Neuronal stem cell (in vitro differentiated cells): ENCODE measurements around the gene MIB2.
"Not testable (repeated sequence)": the region's sequence is repeated elsewhere in the genome, so short reads cannot be mapped to it uniquely, and the experiment has no call there.

ENCODE experiments used
- DNase-seq: peaks from one replicate; pipeline ENCODE4 v3.0.0-alpha.2; 2013; ENCODE audit warnings: low spot score
- H2AFZ ChIP-seq: one replicate; pipeline ENCODE4 v1.6.1; 2013; ENCODE audit warnings: mild to moderate bottlenecking, low read length, inconsistent platforms
- H2AK5ac ChIP-seq: 2 replicates; pipeline ENCODE4 v1.6.1; 2013; ENCODE audit warnings: low read depth, mild to moderate bottlenecking, inconsistent platforms, low read length, moderate library complexity, mixed read lengths
- H2BK120ac ChIP-seq: 2 replicates; pipeline ENCODE4 v1.6.1; 2013; ENCODE audit warnings: low read depth, mild to moderate bottlenecking, inconsistent platforms, low read length, moderate library complexity, mixed read lengths
- H2BK12ac ChIP-seq: one replicate; pipeline ENCODE4 v1.6.1; 2013; ENCODE audit warnings: low read length, inconsistent platforms
- H2BK15ac ChIP-seq: 2 replicates; pipeline ENCODE4 v1.6.1; 2013; ENCODE audit warnings: mild to moderate bottlenecking, low read length, inconsistent platforms, mixed read lengths
- H2BK5ac ChIP-seq: one replicate; pipeline ENCODE4 v1.6.1; 2013; ENCODE audit warnings: inconsistent platforms, mild to moderate bottlenecking, low read length, moderate library complexity
- H3K14ac ChIP-seq: one replicate; pipeline ENCODE4 v1.6.1; 2013; ENCODE audit warnings: low read length, inconsistent platforms
- H3K18ac ChIP-seq: 2 replicates; pipeline ENCODE4 v1.6.1; 2013; ENCODE audit warnings: low read length, inconsistent platforms
- H3K23ac ChIP-seq: 2 replicates; pipeline ENCODE4 v1.6.1; 2013; ENCODE audit warnings: low read depth, mild to moderate bottlenecking, mixed read lengths, low read length, inconsistent platforms; ENCODE audit not compliant: poor library complexity
- H3K27ac ChIP-seq: replicated peaks from 3 replicates; pipeline ENCODE4 v1.5.1; 2013; ENCODE audit warnings: low read length, inconsistent platforms
- H3K27me3 ChIP-seq, 3 experiments: 2 replicates each; pipeline ENCODE4 v1.6.1; 2013; ENCODE audit warnings: low read length in 3 of 3, mild to moderate bottlenecking in 2 of 3, inconsistent platforms in 1 of 3, low read depth in 1 of 3, mixed read lengths in 1 of 3, moderate library complexity in 1 of 3; ENCODE audit not compliant: control insufficient read depth in 3 of 3, insufficient read depth in 3 of 3
- H3K36me3 ChIP-seq, 2 donors: replicated peaks in 1 of 2; 2 replicates each; pipeline ENCODE4 v1.6.1; 2013; ENCODE audit warnings: low read length in 2 of 2; ENCODE audit not compliant: control insufficient read depth in 2 of 2, insufficient read depth in 2 of 2
- H3K4ac ChIP-seq: 2 replicates; pipeline ENCODE4 v1.6.1; 2013; ENCODE audit warnings: inconsistent platforms, mild to moderate bottlenecking, low read length, moderate library complexity
- H3K4me1 ChIP-seq, 2 donors: 1 replicate in 1 of 2; 2 replicates in 1 of 2; pipeline ENCODE4 v1.6.1; 2013; ENCODE audit warnings: low read length in 2 of 2, low read depth in 1 of 2; ENCODE audit not compliant: control insufficient read depth in 2 of 2, insufficient read depth in 1 of 2
- H3K4me2 ChIP-seq: one replicate; pipeline ENCODE4 v1.6.1; 2013; ENCODE audit warnings: mild to moderate bottlenecking, low read length, inconsistent platforms; ENCODE audit not compliant: insufficient read depth, poor library complexity, severe bottlenecking
- H3K4me3 ChIP-seq, 2 donors: 2 replicates each; pipeline ENCODE4 v1.5.1; 2013; ENCODE audit warnings: low read length in 2 of 2, mild to moderate bottlenecking in 2 of 2, inconsistent platforms in 1 of 2, moderate library complexity in 1 of 2
- H3K79me1 ChIP-seq: one replicate; pipeline ENCODE4 v1.6.1; 2013; ENCODE audit warnings: low read depth, mild to moderate bottlenecking, inconsistent platforms, low read length, moderate library complexity
- H3K9ac ChIP-seq: one replicate; pipeline ENCODE4 v1.6.1; 2013; ENCODE audit warnings: mild to moderate bottlenecking, low read depth, low read length, inconsistent platforms; ENCODE audit not compliant: poor library complexity
- H3K9me3 ChIP-seq, 2 donors: replicated peaks in 1 of 2; 2 replicates each; pipeline versions ENCODE3 to v1.6.1; 2013; ENCODE audit warnings: low read length in 2 of 2, mild to moderate bottlenecking in 2 of 2, inconsistent platforms in 1 of 2, low read depth in 1 of 2, mixed read lengths in 1 of 2, moderate library complexity in 1 of 2; ENCODE audit not compliant: control insufficient read depth in 2 of 2, insufficient read depth in 1 of 2
- H4K8ac ChIP-seq: one replicate; pipeline ENCODE4 v1.6.1; 2013; ENCODE audit warnings: low read depth, mild to moderate bottlenecking, inconsistent platforms, low read length, moderate library complexity
- H4K91ac ChIP-seq: one replicate; pipeline ENCODE4 v1.6.1; 2013; ENCODE audit warnings: low read length, low read depth, mild to moderate bottlenecking, inconsistent platforms; ENCODE audit not compliant: poor library complexity
- WGBS, 2 donors: extraction: QIAGEN DNeasy Blood & Tissue Kit; methylation state at CpG; one replicate each; pipeline ENCODE4 v1.1.7; 2013; ENCODE audit warnings: missing lambda C conversion rate in 2 of 2, mixed read lengths in 1 of 2; ENCODE audit not compliant: insufficient read length in 2 of 2, insufficient replicate concordance in 1 of 2; ENCODE audit errors: extremely low coverage in 2 of 2; 5-methylcytosine and 5-hydroxymethylcytosine counted together

The MIB2 gene

DNA sequence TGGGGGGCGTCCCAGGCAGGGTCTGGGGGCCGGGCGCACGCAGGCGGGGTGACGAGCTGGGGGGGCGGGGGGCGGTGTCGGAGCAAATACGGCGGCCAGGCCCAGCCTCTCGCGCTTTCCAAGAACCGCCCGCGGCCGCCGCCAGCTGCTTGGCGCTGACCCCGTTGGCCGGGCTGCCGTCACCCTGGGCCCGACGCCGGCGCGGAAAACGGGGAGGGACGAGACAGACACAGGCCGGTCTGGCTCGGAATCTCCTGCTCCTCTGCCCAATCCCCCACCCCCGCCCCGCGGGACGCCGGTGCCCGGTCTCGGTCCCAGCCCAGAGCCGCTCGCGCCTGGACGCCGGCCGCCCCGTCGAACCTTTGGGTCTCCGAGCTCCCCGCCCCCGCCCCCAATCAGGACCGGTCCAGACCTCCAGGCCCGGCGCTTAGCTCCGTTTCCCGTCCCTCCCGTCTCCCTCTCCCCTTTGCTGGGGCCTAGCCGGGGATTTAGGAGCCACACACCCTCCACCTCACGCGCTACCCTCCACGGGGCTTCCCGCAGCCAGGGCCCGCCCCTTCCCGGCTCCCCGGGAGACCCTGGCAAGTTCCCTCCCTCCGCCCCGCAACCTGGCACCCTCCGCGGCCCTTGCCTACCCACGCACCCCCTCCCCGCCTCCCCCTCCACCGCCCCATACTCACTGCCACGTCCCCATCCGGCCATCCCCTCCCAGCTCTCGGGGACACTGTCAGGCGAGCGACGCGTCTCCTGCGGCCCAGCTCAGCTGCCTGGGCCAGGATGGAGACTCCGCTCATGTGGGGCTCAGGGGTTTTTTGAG is 15.9 kb downstream of the MIB2 start:
- Histone ChIP-seq H3K27me3 (peaks cover 0 to 39% (median 18%) of the 10 kb centered on the region in 3 experiments), H3K14ac (no peak overlapping the region), H3K27ac (no peak overlapping the region), H3K4me1 (no peaks in the 10 kb centered on the region), H3K23ac (peak overlapping the region; percentile 44), H3K36me3 (peaks cover under 1 to 4% of the 10 kb centered on the region in 2 donors), H3K4ac (no peak overlapping the region), H3K18ac (peak overlapping the region; percentile 91), H3K9me3 (no peaks in the 10 kb centered on the region), H4K91ac (no peak overlapping the region), H3K4me3 (peak overlapping the region in 1 of 2 donors; percentile 51), H2BK5ac (peak overlapping the region; percentile 93), H3K9ac (peak overlapping the region; percentile 44), H2BK15ac (peak overlapping the region; percentile 81), H4K8ac (peak overlapping the region; percentile 17), H2AK5ac (peak overlapping the region; percentile 84), H3K79me1 (peaks cover 3% of the 10 kb centered on the region), H3K4me2 (peak overlapping the region; percentile 49), H2BK120ac (no peak overlapping the region), H2AFZ (peak overlapping the region; percentile 82), H2BK12ac (no peak overlapping the region)
- WGBS, 2 donors, result no CpG with 5 or more reads among the region's 79 CpGs
- DNase-seq, result no peak

DNA sequence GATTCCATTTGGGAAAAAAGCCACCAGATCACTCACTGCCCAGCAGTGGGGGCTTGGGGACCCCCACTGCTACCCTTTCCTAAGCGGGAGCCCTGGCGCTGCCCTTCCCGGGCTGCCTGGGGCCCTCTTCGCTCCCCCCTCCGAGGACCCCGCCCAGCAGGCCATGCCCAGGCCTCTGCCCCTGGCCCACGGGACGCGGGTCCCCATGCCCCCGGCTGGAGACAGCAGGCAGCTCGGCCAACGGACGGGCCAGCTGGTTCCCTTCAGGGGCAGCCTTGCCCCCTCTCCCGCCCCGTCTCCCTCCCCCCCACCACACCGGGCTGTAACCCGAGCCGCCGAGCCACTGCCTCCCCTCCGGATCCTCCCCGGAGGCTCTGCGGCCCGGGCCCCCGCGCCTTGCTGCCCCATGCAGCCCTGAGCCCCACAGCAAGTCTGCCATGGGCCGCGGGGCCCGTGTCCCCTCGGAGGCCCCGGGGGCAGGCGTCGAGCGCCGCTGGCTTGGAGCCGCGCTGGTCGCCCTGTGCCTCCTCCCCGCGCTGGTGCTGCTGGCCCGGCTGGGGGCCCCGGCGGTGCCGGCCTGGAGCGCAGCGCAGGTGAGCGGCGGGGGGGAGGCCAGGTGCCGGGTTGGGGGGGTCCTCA is 16.6 kb downstream of the MIB2 start, which contains the start of gene MMP23B:
Gene MMP23B, plus strand, starts transcription at position 392 of the 639 bp plus-strand sequence. Its CDS starts 46 bp downstream, at position 438.
- H3K79me1 ChIP-seq, result peaks cover 3% of the 10 kb centered on the region
- no peak for DNase-seq
- H3K4me2 ChIP-seq, result peak within 1 kb of the TSS; percentile 49
- no peak within 1 kb of the TSS for H3K14ac ChIP-seq
- H3K27ac ChIP-seq, result no peak within 1 kb of the TSS
- H3K18ac ChIP-seq, result peak within 1 kb of the TSS; percentile 95
- H2BK12ac ChIP-seq, result no peak within 1 kb of the TSS
- no peak within 1 kb of the TSS for H4K91ac ChIP-seq
- H2AK5ac ChIP-seq, result peak within 1 kb of the TSS; percentile 84
- no peak within 1 kb of the TSS for H3K4ac ChIP-seq
- H3K23ac ChIP-seq, result peak within 1 kb of the TSS; percentile 80
- WGBS, 2 donors, result no CpG with 5 or more reads among the region's 48 CpGs
- H2BK15ac ChIP-seq, result peak within 1 kb of the TSS; percentile 81
- peak within 1 kb of the TSS; percentile 17 for H4K8ac ChIP-seq
- H3K9me3 ChIP-seq, result no peaks in the 10 kb centered on the region
- no peak within 1 kb of the TSS for H2BK120ac ChIP-seq
- H2AFZ ChIP-seq, result peak within 1 kb of the TSS; percentile 82
- H2BK5ac ChIP-seq, result peak within 1 kb of the TSS; percentile 93
- peak within 1 kb of the TSS in 1 of 2 donors; percentile 74 for H3K4me3 ChIP-seq
- H3K27me3 ChIP-seq, result peaks cover 0 to 39% (median 18%) of the 10 kb centered on the region in 3 experiments
- H3K9ac ChIP-seq, result peak within 1 kb of the TSS; percentile 44
- no peaks in the 10 kb centered on the region for H3K4me1 ChIP-seq
- H3K36me3 ChIP-seq, result peaks cover 4 to 7% of the 10 kb centered on the region in 2 donors

DNA sequence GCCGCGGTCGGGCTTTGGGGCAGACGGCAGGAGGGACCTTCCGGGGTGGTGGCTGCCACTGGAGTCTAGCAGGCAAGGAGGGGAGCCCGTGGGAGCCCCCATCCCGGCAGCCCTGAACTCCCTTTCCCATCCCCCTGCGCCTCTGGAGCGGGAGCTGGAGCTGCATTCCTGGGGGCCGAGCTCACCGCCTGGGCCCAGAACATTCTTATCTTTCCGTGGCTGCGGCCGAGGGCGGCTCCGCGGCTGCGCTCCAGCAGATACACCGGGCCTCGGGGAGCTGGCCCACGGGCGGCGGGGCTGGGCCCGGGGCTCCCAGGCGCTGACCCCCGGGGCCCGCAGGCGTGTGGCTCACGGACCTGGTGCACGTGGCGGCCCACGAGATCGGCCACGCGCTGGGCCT is 18.1 kb downstream of the MIB2 start:
- H4K8ac ChIP-seq, result not testable (repeated sequence)
- no CpG with 5 or more reads among the region's 35 CpGs for WGBS, 2 donors

DNA sequence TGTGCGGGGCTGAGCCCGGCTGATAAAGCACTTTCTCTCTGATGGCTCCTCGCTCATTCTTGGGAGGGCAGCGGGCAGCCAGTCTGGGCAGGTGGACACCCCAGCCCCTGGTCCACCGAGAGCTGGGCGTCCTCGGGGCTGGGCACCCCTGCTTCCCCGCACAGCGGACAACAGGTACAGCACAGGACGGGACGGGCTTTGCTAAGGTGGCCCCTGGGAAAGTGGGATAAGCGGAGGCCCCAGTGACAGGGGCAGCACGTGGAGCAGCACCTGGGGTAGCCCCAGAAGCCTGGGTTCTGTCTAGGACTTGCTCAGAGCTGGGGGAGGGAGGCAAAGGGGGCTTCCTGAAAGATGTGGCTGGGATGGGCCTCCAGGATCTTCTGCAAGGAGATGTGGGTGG is 19.3 kb downstream of the MIB2 start:
- not testable (repeated sequence) for H2AFZ ChIP-seq, H4K8ac ChIP-seq, H4K91ac ChIP-seq, H3K9ac ChIP-seq, H2BK120ac ChIP-seq, H3K79me1 ChIP-seq, H2BK5ac ChIP-seq, DNase-seq, H3K23ac ChIP-seq, H2BK12ac ChIP-seq, H3K4ac ChIP-seq, H3K9me3 ChIP-seq, H3K4me2 ChIP-seq, H3K27ac ChIP-seq, H3K4me1 ChIP-seq, H2AK5ac ChIP-seq, H3K18ac ChIP-seq, H3K14ac ChIP-seq, H3K4me3 ChIP-seq, H2BK15ac ChIP-seq
- peaks cover 3 to 14% of the 10 kb centered on the region in 2 donors for H3K36me3 ChIP-seq
- peaks cover 0 to 26% (median 16%) of the 10 kb centered on the region in 3 experiments for H3K27me3 ChIP-seq
- WGBS, 2 donors, result no CpG with 5 or more reads among the region's 13 CpGs

More for the DNA sequence above, 18.1 kb downstream of the MIB2 start:
- not testable (repeated sequence) for DNase-seq, H2AK5ac ChIP-seq, H2BK5ac ChIP-seq, H3K4me2 ChIP-seq, H3K9ac ChIP-seq, H4K91ac ChIP-seq, H3K4me1 ChIP-seq, H2BK120ac ChIP-seq, H3K27ac ChIP-seq, H2AFZ ChIP-seq, H3K9me3 ChIP-seq, H3K4me3 ChIP-seq, H3K18ac ChIP-seq, H3K4ac ChIP-seq, H3K23ac ChIP-seq, H2BK15ac ChIP-seq, H2BK12ac ChIP-seq, H3K14ac ChIP-seq, H3K79me1 ChIP-seq
- Histone ChIP-seq H3K27me3 (peaks cover 0 to 38% (median 18%) of the 10 kb centered on the region in 3 experiments), H3K36me3 (peaks cover 3 to 10% of the 10 kb centered on the region in 2 donors)
